Astrocyte of the hippocampus (primary cell): Measurements from ENCODE around the gene SP8.

ENCODE experiments used
- DNase-seq: peaks from one replicate; pipeline ENCODE4 v3.0.0; 2011; ENCODE audit warnings: low read depth, low spot score

The SP8 gene

GRCh38 chr7:20776214-20776911 is 10.3 kb downstream of the SP8 start:
- DNase-seq: no peak

- DNase-seq: no peak
Observed at GRCh38 chr7:20754001-20754400, 32.7 kb downstream of the SP8 start.

DNA sequence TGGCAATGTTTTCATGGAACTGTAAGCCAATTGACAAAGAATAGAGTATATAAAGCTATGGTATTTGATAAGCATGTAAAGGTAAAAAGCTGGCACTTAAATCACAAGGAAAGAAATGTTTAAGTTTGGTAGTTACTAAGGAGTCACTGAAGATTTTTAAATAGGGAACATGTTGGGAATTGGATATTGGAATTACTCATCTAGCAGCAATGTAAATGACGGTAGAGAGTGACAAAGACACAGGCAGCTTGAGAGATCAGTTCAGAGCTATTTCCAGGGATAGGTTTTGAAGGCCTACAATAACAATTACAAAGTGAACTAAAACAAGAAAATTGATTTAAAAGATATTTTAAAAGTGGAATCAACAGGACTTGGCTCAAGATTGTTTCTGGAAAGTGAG is 36.8 kb downstream of the SP8 start:
- peak; percentile 13 for DNase-seq

GRCh38 chr7:20748853-20749252 is 37.8 kb downstream of the SP8 start:
- DNase-seq: no peak

DNA sequence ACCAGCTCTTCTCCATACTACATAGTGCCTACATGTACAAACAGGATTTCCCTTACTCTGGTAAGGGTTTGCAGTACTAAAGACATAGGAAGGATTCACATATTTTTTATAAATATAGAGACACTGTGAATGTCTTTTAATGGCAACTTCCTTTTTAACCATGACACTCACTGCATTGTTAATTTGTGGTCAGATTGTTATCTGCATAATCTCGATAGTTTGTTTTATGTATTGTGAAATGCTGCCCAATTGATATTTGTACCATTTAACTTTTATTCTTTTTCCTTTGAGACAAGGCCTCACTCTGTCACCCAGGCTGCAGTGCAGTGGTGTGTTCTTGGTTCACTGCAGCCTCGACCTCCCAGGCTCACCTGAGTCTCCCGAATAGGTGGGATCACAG is 39.7 kb downstream of the SP8 start:
- DNase-seq: no peak

GRCh38 chr7:20745702-20746101 is 41.0 kb downstream of the SP8 start:
- no peak for DNase-seq

DNA sequence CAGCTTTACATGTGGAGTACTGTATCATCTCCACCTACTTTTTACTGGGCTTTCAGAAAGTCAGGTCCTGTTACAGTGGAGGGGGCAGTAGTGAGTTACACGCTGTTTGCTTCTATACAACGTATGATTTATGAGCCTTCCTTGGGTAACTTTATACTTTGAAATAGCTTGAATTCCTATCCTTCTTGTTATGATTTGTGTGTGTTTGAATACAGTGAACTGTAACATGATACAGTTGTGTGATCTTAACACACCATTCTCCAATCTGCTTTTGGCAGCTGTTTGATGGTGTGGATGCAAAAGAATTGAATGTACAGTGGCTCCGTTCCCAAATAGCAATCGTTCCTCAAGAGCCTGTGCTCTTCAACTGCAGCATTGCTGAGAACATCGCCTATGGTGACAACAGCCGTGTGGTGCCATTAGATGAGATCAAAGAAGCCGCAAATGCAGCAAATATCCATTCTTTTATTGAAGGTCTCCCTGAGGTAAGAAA is 41.7 kb downstream of the SP8 start:
- peak; percentile 36 for DNase-seq

DNA sequence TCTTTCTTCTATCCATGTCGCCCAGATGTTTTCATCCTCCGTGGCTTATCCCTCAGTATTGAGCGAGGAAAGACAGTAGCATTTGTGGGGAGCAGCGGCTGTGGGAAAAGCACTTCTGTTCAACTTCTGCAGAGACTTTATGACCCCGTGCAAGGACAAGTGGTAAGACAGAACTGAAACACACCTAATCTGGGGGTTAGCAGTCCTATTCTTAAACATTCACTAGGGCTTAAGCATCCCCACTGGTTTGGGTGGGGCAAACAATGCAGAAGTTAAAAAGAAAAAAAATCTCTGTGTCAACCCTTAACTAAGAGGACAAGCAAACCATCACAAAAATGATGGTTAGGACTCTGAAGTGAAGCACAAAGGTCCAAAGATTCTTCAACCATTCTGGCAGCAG is 43.8 kb downstream of the SP8 start:
- DNase-seq: no peak

- DNase-seq: no peak
Observed at GRCh38 chr7:20741801-20742200, 44.9 kb downstream of the SP8 start.

DNA sequence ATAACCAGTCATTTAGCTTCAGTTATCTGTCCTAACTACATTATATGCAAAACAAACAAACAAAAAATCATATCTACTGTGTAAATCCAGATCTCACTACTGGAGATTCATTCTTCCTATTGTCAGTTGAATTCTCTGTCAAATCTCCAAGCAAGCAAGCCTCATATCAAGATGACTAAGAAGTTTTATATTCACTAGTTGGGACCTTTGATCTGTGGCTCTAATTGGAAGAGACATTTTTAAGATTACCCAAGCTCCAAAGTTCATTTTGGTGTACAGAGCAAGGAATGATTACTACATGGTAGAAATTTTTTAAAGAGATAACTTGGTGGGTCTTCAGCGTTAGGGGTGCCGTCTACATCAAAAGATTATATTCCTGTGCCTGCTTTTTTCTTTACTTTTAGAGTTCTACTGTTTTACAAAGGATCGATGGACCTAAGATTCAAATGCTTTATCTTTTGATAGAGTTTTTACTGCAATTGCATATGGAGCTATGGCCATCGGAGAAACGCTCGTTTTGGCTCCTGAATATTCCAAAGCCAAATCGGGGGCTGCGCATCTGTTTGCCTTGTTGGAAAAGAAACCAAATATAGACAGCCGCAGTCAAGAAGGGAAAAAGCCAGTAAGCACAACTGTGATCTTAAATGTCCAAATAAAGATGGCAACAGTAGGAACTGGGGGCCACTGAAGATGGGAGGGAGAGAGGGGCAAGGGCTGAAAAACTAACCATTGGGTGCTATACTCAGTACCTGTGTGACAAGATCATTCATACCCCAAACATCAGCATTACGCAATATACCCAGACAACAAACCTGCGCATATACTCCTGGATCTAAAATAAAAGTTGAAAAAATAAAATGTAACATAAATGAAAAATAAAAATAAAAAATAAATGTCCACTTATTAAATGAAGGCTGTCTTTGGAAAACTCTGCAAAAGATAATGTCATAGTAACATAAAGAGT is 47.9 kb downstream of the SP8 start:
- DNase-seq: no peak

- no peak for DNase-seq
Observed at GRCh38 chr7:20737840-20738448, 48.7 kb downstream of the SP8 start.

- no peak for DNase-seq
Observed at GRCh38 chr7:20735346-20736065, 51.2 kb downstream of the SP8 start.
